NCI-H2196 (cell line): ENCODE results near the gene HYI.
A peak's percentile ranks its signal among the peaks of the same experiment; 100 is the strongest.

ENCODE experiments used
- DNase-seq: peaks from one replicate; lab custom pipeline; 2025; ENCODE audit not compliant: unreplicated experiment; lab: John Stamatoyannopoulos, UW

The HYI gene

DNA sequence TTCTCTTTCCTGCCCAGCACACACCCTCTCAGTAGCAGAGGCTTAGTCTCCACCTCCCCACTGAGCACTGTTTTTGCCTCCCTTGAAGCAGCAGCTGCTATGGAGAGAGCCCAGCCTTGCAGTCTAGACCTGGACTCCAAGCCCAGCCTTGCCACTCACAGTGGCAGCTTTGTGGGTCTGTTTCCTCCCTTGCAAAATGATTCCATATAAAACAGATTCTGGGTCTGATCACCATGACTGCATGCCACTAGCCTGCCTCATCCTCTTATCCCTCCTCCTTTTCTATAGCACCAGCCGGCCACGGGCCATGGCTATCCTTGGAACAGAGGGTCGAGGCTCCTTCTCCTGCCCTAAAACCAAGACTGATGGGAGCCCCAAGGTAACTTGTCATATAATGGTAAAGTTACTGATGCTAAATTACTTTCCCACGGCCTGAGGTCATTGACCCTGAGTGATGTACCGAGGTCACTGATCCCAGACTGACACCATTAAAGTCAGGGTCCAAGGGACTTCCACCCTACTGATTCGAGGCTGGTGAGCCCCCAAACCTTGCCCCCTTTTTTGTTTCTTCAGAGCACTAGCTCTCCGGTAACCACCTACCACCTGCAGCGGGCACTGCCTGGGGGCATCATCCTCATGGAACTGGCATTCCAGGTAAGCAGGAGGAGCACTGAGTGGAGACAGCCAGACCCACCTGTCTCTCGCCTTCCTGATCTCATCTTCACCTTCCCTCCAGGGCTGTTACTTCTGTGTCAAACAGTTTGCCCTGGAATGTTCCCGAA lies 7.9 kb downstream of the HYI start:
- DNase-seq = no peak

- no peak for DNase-seq
Measured at GRCh38 chr1:43444836-43445235, 8.9 kb downstream of the HYI start.

DNA sequence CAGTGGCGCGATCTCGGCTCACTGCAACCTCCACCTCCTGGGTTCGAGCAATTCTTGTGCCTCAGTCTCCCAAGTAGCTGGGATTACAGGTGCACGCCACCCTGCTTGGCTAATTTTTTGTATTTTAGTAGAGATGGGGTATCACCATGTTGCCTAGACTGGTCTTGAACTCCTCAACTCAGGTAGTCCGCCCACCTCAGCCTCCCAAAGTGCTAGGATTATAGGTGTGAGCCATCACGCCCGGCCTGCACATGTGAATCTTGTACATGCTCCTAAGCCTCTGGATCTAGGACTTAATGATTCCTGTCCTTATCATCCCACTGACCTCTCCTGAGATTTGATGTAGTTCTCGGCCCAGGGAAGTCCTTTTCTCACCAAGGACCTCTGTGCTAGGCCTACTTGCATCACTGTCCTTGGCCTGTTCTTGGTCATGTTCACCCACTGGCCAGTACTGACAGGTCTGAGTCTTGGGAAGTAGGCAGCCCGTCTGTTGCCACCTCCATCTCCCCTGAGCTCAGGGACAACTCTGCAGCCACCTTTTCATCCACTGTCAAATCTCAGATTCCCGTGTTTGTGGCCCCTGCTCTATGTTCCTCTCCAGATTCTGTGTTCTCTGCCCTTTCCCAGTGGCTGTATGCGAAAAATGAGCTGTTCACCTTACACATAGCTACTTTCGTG lies 9.4 kb downstream of the HYI start:
- DNase-seq = no peak

DNA sequence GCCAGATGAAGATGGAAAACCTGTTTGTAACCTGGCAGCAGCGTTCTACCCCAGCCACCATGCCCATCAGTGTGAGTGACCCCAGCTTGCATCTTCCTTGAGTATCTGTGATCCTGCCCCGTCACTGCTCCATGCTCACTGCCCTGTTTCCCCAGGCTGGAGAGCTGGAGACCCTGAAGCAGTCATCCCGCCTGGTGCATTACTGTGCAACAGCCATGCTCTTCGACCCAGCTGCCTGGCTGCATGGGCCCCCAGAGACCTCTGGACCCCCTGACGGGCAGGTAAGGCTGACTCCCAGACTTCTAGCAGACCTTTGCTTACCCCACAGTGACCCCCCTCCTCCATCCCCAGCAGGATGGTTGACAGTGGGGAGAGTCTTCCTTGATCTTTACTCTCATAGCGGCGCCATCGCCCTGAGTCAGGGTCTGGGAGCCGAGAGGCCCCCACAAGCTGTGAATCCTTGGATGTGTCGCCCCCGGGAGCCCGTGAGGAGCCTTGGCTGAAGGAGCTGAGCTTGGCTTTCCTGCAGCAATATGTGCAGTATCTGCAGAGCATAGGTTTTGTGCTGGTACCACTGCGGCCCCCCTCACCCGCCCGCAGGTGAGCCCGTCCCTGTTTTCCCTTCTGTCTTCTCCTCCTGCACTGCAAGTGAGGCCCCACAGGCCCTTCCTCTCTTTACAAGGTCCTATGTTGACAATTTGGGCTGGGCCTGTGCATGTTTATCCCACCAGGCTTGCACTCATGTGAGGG lies 10.4 kb downstream of the HYI start:
- no peak for DNase-seq

- DNase-seq = no peak
Measured at GRCh38 chr1:43442756-43443155, 11.0 kb downstream of the HYI start.

DNA sequence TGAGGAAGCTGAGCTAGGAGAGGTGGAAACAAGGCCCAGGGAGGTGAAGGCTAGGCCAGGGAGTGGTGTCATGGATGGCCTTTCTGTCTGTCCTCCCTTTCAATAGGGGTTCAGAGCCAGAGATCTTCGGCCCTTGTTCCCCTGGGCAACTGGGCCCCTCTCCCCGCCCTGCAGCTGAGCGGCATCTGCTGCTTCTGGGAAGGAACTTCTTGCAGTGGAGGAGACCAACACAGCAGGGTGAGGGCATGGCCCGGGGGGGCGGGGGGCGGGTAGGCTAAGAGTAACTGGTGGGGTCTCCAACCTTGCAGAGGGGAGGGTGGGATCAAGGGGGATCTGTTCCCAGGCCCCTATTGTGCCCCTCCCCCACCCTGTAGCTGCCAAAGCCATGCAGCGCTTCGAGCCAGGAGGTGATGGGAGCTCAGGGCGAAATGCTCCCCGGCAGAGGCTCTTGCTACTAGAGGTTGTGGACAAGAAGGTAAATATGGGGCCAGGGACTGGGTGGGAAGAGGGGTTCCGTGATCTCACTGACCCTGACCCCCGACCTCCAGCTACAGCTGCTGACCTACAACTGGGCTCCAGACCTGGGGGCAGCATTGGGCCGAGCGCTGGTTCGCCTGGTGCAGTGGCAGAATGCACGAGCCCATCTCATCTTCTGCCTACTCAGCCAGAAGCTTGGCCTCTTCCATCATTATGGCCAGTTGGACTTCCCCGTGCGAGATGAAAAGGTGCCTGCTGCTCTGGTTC lies 11.7 kb downstream of the HYI start:
- DNase-seq = no peak

- DNase-seq = no peak
Measured at GRCh38 chr1:43441166-43441893, 12.4 kb downstream of the HYI start.

GRCh38 chr1:43440358-43440757 lies 13.4 kb downstream of the HYI start:
- no peak for DNase-seq

GRCh38 chr1:43439781-43440180 lies 13.9 kb downstream of the HYI start:
- DNase-seq = peak; percentile 63

- DNase-seq = no peak
Measured at GRCh38 chr1:43438953-43439581, 14.7 kb downstream of the HYI start.

DNA sequence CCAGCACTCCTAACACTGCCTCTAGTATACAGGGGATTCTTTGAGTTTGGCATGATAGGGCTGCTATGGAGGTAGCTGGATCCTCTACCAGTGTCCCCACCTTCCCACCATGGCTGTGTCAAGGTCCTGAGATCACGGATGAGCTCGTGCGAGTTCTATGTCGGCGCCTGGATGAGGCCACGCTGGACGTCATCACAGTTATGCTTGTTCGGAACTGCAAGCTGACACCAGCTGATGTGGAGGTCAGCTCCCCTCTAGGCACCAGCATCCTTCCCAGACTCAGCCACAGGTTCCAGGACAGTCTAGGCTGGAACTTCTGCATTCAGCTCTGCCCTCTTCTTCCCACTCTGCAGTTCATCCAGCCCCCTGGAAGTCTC lies 15.2 kb downstream of the HYI start:
- DNase-seq = no peak

DNA sequence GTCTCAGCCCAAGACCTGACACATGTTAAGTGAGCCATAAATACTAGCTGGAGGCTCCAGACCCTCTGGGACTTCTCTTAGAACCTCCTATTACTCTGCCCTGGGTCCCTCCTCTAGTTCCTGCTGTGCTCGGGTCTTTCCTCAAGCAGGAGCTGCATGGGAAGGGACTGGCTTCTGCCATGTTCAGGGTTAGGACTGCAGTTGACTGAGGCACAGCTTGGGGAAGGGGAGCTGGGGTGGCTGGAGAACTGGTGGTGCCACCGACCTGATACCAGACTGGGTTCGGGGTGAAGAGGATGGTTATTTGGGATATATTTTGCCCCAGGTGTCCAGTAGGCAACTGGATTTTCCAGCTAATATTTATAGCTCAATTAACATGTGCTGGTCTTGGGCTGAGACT lies 15.7 kb downstream of the HYI start:
- DNase-seq = no peak

DNA sequence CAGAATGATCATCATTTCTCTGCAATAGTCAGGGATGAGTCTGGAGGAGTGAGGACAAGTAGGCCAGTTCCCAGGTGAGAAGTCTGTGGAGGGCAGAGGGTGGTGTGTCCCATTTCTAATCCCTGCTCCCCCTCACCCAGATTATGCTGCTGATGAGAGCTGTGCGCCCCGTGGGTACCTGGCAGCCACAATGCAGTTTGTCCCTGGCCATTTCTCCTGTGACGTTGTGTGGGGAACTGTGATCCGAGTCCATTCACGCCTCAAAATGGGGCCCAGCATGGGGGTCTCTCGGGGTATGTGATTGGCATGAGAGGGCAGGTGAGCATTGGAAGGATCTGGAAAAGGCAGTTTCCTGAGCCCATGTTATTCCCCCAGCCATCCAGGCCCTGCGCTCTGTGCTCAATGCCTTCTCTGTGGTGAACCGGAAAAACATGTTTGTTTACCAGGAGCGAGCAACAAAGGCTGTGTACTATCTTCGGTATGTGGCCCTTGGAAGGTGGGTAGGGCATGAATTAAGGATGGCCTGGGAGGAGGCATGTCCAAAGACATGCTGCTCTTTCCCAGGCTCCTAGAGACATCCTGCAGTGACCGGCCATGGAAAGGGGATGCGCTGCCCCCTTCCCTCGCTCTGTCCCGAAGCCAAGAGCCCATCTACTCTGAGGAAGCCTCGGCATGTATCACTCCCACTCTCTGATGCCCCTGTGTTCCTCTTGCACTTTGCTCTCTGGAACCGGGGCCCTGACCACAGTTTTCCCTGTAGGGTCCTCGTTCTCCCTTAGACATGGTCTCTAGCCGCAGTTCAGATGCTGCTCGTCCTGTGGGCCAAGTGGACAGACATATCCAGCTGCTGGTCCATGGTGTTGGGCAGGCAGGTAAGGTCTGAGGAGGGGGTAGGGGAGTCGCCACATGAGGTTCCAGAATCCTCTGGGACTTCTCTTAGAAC lies 16.4 kb downstream of the HYI start:
- DNase-seq = no peak

DNA sequence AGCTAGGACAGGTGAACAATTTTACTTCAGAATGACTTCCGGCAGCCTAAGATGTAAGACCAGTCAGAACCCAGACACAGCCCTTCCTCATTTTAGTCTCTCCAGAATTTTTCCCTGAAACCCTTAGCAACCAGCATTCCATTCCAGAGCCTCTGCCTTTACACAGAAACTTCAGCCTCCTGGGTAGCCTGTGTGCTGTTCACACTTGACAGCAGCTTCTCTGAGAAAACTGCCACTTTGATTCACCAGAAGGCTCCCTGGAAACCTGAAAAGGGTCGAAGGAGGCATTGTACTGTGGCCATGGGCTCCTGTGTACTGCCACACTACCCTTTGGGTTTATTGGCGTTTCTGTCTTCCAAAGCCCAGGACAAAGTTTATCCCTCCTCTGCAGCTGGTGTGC lies 17.4 kb downstream of the HYI start:
- DNase-seq = no peak

GRCh38 chr1:43435146-43436145 lies 18.3 kb downstream of the HYI start:
- DNase-seq = no peak

DNA sequence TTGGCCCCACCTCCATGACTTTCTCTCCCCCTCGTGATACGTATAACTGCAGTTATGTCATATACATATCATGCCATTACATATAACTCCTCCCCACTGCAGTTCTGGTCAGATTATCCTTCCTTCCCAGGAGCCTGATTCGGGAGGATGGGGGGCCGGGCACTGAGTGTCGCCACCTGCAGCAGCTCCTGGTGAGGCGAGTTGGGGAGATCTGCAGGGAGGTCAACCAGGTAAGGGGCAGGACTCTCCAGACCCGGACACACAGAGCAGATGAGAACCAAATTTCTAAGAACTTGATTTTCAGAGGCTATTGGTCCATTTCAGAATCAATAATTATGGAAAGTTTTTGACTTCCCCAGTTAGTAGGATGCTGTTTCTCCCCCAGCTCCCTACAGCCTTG lies 19.5 kb downstream of the HYI start:
- DNase-seq = no peak

DNA sequence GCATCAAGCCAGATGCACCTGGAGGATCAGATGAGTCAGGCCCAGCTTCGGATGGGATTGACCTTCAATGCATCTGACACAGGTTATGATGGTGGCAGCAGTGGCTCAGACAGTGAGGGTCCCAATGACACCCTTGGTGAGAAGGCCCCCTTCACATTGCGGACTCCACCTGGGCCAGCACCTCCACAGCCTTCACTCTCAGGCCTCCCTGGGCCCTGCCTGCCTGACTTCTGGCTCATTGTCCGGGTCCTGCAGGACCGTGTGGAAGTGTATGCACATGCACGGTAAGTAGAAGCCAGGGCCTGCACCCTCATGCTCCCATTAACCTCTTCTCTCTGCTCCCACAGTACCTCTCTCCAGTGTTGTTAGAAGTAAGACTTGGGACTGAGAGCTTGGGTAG lies 20.8 kb downstream of the HYI start:
- no peak for DNase-seq
